ENCODE results near the gene F2. TPM values are rescaled to one million over a fixed set of nuclear protein-coding genes. Genes with fewer than 3 reads are reported as not detected.

F2 gene
- total and polyA plus RNA-seq, 4 donors = 631 to 1,505 (median 1,232) TPM

- H3K4me3 ChIP-seq (ENCODE audit: low read depth in 1 of 3, low read length in 3 of 3) = no peak overlapping the region
- WGBS = 97% methylated on average over 4 of the region's 4 CpGs
- peaks cover 5 to 19% (median 12%) of the 10 kb centered on the region in 4 donors for H3K4me1 ChIP-seq (ENCODE audit: control insufficient read depth in 4 of 4, insufficient read depth in 4 of 4, low read length in 3 of 4)
- no peak for DNase-seq (ENCODE audit: low spot score)
- H3K27me3 ChIP-seq (ENCODE audit: control insufficient read depth in 4 of 4, insufficient read depth in 4 of 4, low read length in 3 of 4) = no peaks in the 10 kb centered on the region
- TF ChIP-seq NR2F2 (IDR thresholded peaks at IDR 0.05) (no peak), CTCF (IDR thresholded peaks at IDR 0.05; ENCODE audit: low read depth, low read length, missing input control) (no peak), HNF4G (IDR thresholded peaks at IDR 0.05) (no peak), YY1 (IDR thresholded peaks at IDR 0.05) (no peak), HNF4A (conservative IDR thresholded peaks at IDR 0.05) (no peak), ZBTB33 (IDR thresholded peaks at IDR 0.05) (no peak), GABPA (IDR thresholded peaks at IDR 0.05 in 1 of 2, conservative IDR thresholded peaks at IDR 0.05 in 1 of 2) (no peak)
- H3K36me3 ChIP-seq (ENCODE audit: control insufficient read depth in 4 of 4, insufficient read depth in 3 of 4, low read depth in 1 of 4, low read length in 3 of 4) = peaks cover 20 to 59% (median 31%) of the 10 kb centered on the region in 4 donors
- no peak overlapping the region for H3K27ac ChIP-seq (ENCODE audit: low read depth in 1 of 2, low read length in 2 of 2)
- H3K9ac ChIP-seq (ENCODE audit: low read depth in 1 of 2, low read length in 2 of 2) = no peak overlapping the region
- no peaks in the 10 kb centered on the region for H3K9me3 ChIP-seq (ENCODE audit: control insufficient read depth in 4 of 4, low read length in 3 of 4)
Observed at GRCh38 chr11:46692450-46692849, 26.6 kb upstream of the F2 start.

GRCh38 chr11:46693597-46694012 is 25.4 kb upstream of the F2 start:
- TF ChIP-seq SP1 (IDR thresholded peaks at IDR 0.05) = no peak
- TF ChIP-seq EGR1 (IDR thresholded peaks at IDR 0.05; ENCODE audit: low read depth in 2 of 2) = no peak
- no peak for TF ChIP-seq REST (IDR thresholded peaks at IDR 0.05)
- no peak for TF ChIP-seq RXRA (IDR thresholded peaks at IDR 0.05)
- no peak for TF ChIP-seq HNF4G (IDR thresholded peaks at IDR 0.05)
- no peak for TF ChIP-seq GABPA (IDR thresholded peaks at IDR 0.05 in 1 of 2, conservative IDR thresholded peaks at IDR 0.05 in 1 of 2)
- TF ChIP-seq NR2F2 (IDR thresholded peaks at IDR 0.05) = no peak
- no peak for TF ChIP-seq MAX (IDR thresholded peaks at IDR 0.05)
- TF ChIP-seq CTCF (IDR thresholded peaks at IDR 0.05; ENCODE audit: low read depth, low read length, missing input control) = no peak
- TF ChIP-seq JUND (IDR thresholded peaks at IDR 0.05) = no peak
- TF ChIP-seq HNF4A (conservative IDR thresholded peaks at IDR 0.05) = no peak
- no peak for TF ChIP-seq YY1 (IDR thresholded peaks at IDR 0.05)
- TF ChIP-seq ATF3 (IDR thresholded peaks at IDR 0.05) = no peak
- TF ChIP-seq RAD21 (IDR thresholded peaks at IDR 0.05) = no peak
- no peak for TF ChIP-seq TAF1 (conservative IDR thresholded peaks at IDR 0.05)
- TF ChIP-seq FOXA2 (IDR thresholded peaks at IDR 0.05) = no peak
- no peak for TF ChIP-seq ZBTB33 (IDR thresholded peaks at IDR 0.05)
- TF ChIP-seq FOXA1 (IDR thresholded peaks at IDR 0.05) = no peak
- Histone ChIP-seq H3K9me3 (ENCODE audit: control insufficient read depth in 4 of 4, low read length in 3 of 4) (no peaks in the 10 kb centered on the region), H3K4me3 (ENCODE audit: low read depth in 1 of 3, low read length in 3 of 3) (no peak overlapping the region), H3K27ac (ENCODE audit: low read depth in 1 of 2, low read length in 2 of 2) (no peak overlapping the region), H3K9ac (ENCODE audit: low read depth in 1 of 2, low read length in 2 of 2) (no peak overlapping the region), H3K36me3 (ENCODE audit: control insufficient read depth in 4 of 4, insufficient read depth in 3 of 4, low read depth in 1 of 4, low read length in 3 of 4) (peaks cover 17 to 52% (median 24%) of the 10 kb centered on the region in 4 donors), H3K27me3 (ENCODE audit: control insufficient read depth in 4 of 4, insufficient read depth in 4 of 4, low read length in 3 of 4) (no peaks in the 10 kb centered on the region), H3K4me1 (ENCODE audit: control insufficient read depth in 4 of 4, insufficient read depth in 4 of 4, low read length in 3 of 4) (peaks cover 6 to 27% (median 20%) of the 10 kb centered on the region in 4 donors)
- no peak for DNase-seq (ENCODE audit: low spot score)
- 85% methylated on average over 2 of the region's 2 CpGs for WGBS

Measured in liver (tissue), 9 donors.